Activated naive CD8-positive, alpha-beta T cell (primary cell): ENCODE measurements around the gene MTHFD1.
"Not testable (repeated sequence)": the region's sequence is repeated elsewhere in the genome, so short reads cannot be mapped to it uniquely, and the experiment has no call there.

Experiments
- H3K27ac Mint-ChIP-seq: one replicate; pipeline ENCODE4 v1.8.0; 2021; ENCODE audit warnings: mixed read lengths
- H3K27me3 Mint-ChIP-seq: one replicate; pipeline ENCODE4 v1.8.0; 2021; ENCODE audit warnings: mixed read lengths
- H3K36me3 Mint-ChIP-seq: one replicate; pipeline ENCODE4 v1.8.0; 2021; ENCODE audit warnings: mixed read lengths
- H3K4me1 Mint-ChIP-seq: one replicate; pipeline ENCODE4 v1.8.0; 2021; ENCODE audit warnings: low read depth, mixed read lengths
- H3K4me3 Mint-ChIP-seq: one replicate; pipeline ENCODE4 v1.8.0; 2021; ENCODE audit warnings: mild to moderate bottlenecking, mixed read lengths
- H3K9me3 Mint-ChIP-seq: one replicate; pipeline ENCODE4 v1.8.0; 2021; ENCODE audit warnings: low read depth, mixed read lengths

MTHFD1 gene

DNA sequence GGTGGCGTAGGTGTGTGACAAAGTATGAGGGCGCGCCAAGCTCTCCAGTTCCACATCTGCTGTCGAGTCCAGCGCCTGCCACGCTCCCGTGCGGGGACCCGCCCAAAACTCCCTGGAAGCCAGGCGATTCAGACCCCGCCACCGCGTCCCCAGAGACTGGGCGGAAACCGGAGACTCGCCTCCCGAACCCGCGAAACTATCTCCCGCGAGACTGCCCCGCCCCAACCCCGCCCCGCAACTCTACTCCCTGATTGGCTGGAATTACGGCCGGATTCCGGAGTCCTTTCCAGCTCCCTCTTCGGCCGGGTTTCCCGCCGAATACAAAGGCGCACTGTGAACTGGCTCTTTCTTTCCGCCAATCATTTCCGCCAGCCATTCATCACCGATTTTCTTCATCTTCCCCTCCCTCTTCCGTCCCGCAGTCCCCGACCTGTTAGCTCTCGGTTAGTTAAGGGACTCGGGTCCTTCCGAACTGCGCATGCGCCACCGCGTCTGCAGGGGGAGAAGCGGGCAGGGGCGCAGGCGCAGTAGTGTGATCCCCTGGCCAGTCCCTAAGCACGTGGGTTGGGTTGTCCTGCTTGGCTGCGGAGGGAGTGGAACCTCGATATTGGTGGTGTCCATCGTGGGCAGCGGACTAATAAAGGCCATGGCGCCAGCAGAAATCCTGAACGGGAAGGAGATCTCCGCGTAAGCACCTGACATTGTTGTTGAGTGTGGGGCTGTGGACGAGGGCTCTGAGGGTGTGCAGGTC, at the start of gene MTHFD1:
TSS of gene MTHFD1 (plus strand) at position 572 of the 751 bp plus-strand sequence. CDS start at position 647, 75 bp downstream.
- Mint-ChIP-seq H3K27ac (peak within 1 kb of the TSS; percentile 98), H3K4me1 (peaks cover 30% of the 10 kb centered on the region), H3K27me3 (no peaks in the 10 kb centered on the region), H3K4me3 (peak within 1 kb of the TSS; percentile 95), H3K36me3 (peaks cover 12% of the 10 kb centered on the region), H3K9me3 (no peaks in the 10 kb centered on the region)

DNA sequence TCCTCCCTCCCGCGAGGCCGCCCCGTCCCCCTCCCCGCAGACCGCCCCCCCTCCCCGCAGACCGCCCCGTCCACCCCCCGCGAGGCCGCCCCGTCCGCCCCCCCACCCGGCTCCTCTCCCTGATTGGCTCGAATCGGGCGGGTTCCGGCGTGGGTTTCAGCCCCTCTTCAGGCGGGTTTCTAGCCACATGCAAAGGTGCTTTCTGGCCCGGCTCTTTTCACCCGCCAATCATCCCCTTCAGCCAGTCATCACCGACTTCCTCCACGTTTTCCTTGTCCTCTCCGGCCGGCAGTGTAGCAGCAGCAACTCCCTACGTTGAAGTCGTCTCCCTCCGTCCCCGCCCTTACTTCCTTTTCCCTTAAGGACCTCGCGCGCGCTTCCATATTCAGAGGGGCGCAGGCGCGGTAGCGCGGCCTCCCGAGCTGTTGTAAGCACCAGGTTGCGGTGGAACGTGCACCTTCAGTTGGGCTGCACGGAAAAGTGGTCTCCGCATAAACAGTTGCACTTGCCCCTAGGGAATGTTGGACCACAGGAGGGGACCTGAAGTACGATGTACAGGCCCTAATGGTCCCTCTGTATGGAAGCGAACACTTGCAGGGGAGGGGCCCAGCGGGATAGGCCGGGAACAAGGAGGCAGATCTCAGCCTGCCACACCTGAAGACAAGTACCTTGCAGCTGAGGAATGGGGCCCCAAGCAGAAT, 49.4 kb upstream of the MTHFD1 start:
- Mint-ChIP-seq H3K4me1 (peaks cover 18% of the 10 kb centered on the region), H3K27me3 (no peaks in the 10 kb centered on the region), H3K9me3 (peaks cover 8% of the 10 kb centered on the region), H3K4me3 (peak overlapping the region; percentile 94), H3K27ac (peak overlapping the region; percentile 90), H3K36me3 (peaks cover 4% of the 10 kb centered on the region)

DNA sequence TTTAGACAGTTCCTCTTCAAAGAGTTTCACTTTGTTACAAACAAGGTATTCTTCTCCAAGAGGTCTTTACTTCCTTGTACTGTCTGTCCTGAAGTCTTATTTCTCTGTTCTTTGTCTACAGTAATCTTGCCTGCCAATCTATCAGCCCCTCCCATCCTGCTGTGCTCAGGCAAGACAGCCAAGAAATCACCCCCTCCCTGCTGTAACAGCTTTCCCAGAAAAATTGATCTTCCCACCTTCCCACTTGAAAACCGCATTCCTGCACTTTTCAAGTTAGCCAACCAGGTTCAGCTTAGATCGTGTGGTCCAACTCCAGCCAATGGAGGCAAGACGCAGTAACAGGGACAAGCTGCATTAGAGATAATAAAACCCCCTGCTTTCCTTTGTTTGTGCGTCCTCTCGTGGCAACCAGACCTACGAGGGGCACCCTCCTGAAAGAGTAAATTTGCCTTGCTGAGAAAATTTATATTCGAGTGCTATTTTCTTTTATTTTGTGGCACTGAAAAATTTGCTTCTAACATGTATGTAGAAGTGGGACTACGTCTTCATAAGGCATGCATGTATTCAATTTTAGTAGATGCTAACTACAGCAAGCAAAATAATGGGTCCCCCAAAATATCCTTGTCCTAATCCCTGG, 47.5 kb upstream of the MTHFD1 start:
- Mint-ChIP-seq H3K27ac (peak overlapping the region; percentile 47), H3K27me3 (no peaks in the 10 kb centered on the region), H3K4me3 (peak overlapping the region; percentile 22), H3K9me3 (peaks cover 8% of the 10 kb centered on the region), H3K36me3 (peaks cover 4% of the 10 kb centered on the region), H3K4me1 (peaks cover 18% of the 10 kb centered on the region)

DNA sequence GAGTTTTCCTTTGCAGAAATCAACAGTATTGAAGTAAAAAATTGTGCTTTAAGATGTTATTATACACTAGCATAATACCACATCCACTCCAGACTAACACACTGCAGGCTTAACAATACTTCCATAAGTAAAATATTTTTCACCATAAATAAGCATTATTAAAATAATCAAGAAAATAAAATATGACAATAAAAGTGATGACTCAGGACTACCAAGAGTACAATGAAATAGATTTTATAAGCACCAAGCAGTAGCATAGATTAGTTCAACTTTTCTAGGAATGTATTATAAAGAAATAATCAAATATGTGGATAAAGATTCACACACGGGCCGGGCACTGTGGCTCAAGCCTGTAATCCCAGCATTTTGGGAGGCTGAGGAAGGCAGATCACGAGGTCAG, 40.4 kb upstream of the MTHFD1 start:
- H3K27me3 Mint-ChIP-seq: no peaks in the 10 kb centered on the region

DNA sequence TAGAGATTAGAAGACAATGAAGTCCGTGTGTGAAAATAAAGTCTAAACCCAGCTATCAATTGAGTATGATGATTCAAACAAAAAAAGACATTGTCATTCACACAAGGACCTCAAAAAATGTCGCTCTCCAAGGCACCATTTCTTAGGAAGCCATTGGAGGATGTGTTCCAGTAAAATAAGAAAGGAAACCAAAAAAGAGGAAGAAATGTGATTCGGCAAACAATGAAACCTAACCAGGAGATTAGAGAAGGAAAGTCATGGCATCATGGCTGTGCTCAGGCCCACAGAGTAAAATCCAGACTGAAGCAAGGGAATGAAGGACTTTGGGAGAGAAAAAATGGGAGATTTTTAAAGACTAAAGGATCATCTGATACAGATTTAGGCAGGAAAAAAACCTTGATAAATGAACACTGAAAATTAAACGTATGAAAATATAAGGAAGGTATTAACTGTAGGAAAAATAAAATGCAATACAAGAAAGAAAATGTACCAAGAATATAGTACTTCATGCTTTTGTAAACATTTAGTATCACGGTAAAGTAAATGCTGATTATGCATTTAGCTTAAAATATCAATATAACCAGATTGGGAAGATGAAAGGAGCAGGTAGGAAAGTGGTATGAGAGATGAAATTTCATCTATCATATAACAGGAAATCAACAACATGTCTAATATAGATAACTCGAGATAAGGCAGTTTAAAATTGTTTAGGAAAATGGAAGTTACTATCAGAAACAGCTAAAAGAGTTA, 38.2 kb upstream of the MTHFD1 start:
- H3K4me3 Mint-ChIP-seq: no peak overlapping the region
- no peak overlapping the region for H3K27ac Mint-ChIP-seq
- no peaks in the 10 kb centered on the region for H3K4me1 Mint-ChIP-seq
- no peaks in the 10 kb centered on the region for H3K27me3 Mint-ChIP-seq
- no peaks in the 10 kb centered on the region for H3K36me3 Mint-ChIP-seq
- H3K9me3 Mint-ChIP-seq: no peaks in the 10 kb centered on the region

More for the DNA sequence above, 40.4 kb upstream of the MTHFD1 start:
- no peaks in the 10 kb centered on the region for H3K36me3 Mint-ChIP-seq
- no peak overlapping the region for H3K27ac Mint-ChIP-seq
- no peaks in the 10 kb centered on the region for H3K9me3 Mint-ChIP-seq
- no peak overlapping the region for H3K4me3 Mint-ChIP-seq
- H3K4me1 Mint-ChIP-seq: no peaks in the 10 kb centered on the region

DNA sequence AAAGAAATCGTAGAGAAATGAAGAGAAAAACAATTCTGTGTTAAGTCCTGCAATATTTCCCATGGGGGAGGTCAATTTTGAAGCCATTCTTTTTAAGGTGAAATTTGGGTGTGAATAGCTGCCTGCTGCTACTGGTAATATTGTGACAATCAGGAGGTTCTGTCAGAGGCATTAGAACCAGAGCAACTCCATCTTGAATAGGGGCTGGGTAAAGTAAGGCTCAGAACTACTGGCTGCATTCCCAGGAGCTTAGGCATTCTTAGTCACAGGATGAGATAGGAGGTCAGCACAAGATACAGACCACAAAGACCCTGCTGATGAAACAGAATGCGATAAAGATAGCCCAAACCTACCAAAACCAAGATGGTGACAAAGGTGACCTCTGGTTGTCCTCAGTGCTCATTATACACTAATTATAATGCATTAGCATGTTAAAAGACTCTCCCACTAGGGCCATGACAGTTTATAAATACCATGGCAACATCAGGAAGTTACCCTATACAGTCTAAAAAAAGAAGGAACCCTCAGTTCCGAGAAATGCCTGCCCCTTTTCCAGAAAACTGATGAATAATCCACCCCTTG, 24.8 kb upstream of the MTHFD1 start:
- H3K36me3 Mint-ChIP-seq: peaks cover 2% of the 10 kb centered on the region
- no peaks in the 10 kb centered on the region for H3K27me3 Mint-ChIP-seq

DNA sequence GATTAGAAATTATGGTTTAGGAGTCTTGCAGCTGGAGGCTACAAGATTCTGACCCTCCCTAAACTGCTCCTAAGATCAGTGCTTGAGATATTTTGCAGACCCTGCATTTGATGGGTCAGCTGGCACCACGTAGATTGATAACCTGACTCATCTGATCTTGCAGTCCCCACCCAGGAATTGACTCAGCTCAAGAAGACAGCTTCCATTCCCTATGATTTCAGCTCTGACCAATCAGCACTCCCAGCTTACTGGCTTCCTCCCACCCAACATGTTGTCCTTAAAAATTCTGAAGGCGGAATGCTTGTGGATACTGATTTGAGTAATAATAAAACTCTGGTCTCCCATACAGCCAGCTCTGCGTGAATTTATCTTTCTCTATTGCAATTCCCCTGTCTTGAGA, 23.2 kb upstream of the MTHFD1 start:
- Mint-ChIP-seq H3K4me3 (no peak overlapping the region), H3K4me1 (no peaks in the 10 kb centered on the region), H3K27me3 (no peaks in the 10 kb centered on the region), H3K27ac (no peak overlapping the region), H3K36me3 (peaks cover 2% of the 10 kb centered on the region), H3K9me3 (no peaks in the 10 kb centered on the region)

More for the DNA sequence above, 24.8 kb upstream of the MTHFD1 start:
- Mint-ChIP-seq H3K27ac (no peak overlapping the region), H3K4me3 (no peak overlapping the region), H3K9me3 (no peaks in the 10 kb centered on the region), H3K4me1 (no peaks in the 10 kb centered on the region)

DNA sequence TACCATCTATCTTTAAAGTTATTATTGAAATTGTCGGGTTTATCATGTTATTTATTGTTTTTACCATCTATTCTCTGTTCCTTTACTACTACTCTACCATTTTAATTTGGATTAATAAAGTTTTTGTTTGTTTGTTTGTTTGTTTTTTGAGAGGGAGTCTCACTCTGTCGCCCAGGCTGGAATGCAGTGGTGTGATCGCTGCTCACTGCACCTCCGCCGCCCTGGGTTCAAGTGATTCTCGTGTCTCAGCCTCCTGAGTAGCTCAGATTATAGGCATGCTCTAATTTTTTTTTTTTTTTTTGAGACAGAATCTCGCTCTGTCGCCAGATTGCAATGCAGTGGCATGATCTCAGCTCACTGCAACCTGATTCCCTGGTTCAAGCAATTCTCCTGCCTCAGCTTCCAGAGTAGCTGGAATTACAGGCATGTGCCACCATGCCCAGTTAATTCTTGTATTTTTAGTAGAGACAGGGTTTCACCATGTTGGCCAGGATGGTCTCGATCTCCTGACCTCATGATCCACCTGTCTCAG, 22.7 kb upstream of the MTHFD1 start:
- not testable (repeated sequence) for H3K4me3 Mint-ChIP-seq, H3K4me1 Mint-ChIP-seq, H3K27me3 Mint-ChIP-seq, H3K27ac Mint-ChIP-seq, H3K36me3 Mint-ChIP-seq, H3K9me3 Mint-ChIP-seq

DNA sequence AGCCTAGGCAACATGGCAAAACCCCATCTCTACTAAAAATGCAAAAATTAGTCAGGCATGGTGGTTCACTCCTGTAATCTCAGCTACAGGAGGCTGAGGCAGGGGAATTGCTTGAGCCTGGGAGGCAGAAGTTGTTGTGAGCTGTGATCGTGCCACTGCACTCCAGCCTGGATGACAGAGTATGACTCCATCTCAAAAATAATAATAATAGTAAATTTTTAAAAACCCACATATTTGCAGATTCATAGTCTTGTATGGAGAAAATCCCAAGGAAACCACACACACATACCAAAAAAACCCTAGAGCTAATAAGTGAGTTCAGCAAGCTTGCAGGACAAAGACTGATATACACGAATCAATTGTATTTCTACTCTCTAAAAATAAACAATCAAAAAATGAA, 19.0 kb upstream of the MTHFD1 start:
- no peaks in the 10 kb centered on the region for H3K9me3 Mint-ChIP-seq
- no peak overlapping the region for H3K27ac Mint-ChIP-seq
- no peaks in the 10 kb centered on the region for H3K36me3 Mint-ChIP-seq
- H3K27me3 Mint-ChIP-seq: no peaks in the 10 kb centered on the region
- H3K4me3 Mint-ChIP-seq: no peak overlapping the region
- no peaks in the 10 kb centered on the region for H3K4me1 Mint-ChIP-seq

DNA sequence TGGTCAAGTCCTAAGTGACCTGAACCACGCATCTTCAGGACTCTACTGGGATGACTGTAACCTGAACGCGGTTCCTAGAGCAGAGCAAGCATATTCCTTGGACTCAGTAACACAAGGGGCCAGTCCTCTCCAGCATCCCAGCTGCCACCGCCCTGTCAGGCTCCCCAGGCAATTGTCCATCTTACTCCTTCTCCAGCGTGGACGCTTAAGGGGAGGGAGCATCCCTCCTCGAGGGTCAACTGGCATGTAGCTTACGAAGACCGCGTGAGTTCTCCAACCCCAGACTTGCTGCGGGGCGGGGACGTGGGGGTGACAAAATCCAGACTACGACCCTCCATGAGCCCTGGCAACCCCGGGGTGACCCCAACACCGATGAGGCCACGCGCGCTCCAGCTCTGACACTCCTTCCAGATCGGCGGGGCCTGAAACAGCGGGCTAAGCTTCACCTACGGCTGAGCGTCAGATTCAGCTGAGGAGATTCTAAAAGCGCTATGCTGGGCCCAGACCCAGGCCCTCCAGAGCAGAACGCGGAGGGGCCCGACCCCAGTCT, 846 bp upstream of the MTHFD1 start:
- Mint-ChIP-seq H3K4me1 (peaks cover 27% of the 10 kb centered on the region), H3K27ac (peak overlapping the region; percentile 98)

DNA sequence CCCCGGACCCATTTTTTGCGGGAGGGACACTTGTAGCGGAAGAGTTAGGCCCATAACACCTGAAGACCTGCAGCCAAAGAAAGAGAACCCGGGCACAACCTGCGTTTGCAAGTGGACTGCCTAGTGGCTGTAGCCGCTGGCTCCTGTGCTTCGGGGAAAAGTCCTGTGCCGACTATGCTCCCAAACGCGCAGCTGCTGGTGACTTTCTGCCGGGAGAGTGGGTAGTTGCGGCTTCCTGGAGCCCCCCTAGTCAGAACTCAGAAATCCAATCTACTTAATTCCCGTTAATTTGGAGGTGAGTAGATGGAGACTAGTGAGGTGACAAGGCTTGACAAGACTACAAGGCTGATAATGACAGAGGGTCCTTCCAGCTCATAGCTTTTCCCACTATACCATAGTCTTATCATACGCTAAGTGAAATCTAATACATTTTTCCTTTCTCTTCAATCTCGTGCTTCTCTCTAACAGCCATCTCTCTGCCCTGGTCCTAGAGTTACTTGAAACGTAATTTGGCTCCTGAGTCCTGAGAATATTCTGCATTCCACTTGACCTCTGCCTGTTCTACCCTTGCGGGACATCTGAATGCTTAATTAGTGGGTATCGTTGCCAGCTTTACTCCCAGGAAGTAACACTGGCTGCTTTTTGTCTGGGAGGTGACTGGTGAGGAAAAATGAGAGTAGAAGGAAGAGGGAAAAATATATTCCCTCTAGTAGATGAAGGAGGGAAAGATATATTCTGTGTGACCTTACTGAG, 556 bp downstream of the MTHFD1 start:
- Mint-ChIP-seq H3K36me3 (peaks cover 12% of the 10 kb centered on the region), H3K27ac (peak overlapping the region; percentile 98), H3K4me3 (peak overlapping the region; percentile 95), H3K27me3 (no peaks in the 10 kb centered on the region), H3K9me3 (no peaks in the 10 kb centered on the region), H3K4me1 (peaks cover 35% of the 10 kb centered on the region)

More for the DNA sequence above, 846 bp upstream of the MTHFD1 start:
- Mint-ChIP-seq H3K27me3 (no peaks in the 10 kb centered on the region), H3K36me3 (peaks cover 12% of the 10 kb centered on the region), H3K9me3 (no peaks in the 10 kb centered on the region), H3K4me3 (peak overlapping the region; percentile 95)

DNA sequence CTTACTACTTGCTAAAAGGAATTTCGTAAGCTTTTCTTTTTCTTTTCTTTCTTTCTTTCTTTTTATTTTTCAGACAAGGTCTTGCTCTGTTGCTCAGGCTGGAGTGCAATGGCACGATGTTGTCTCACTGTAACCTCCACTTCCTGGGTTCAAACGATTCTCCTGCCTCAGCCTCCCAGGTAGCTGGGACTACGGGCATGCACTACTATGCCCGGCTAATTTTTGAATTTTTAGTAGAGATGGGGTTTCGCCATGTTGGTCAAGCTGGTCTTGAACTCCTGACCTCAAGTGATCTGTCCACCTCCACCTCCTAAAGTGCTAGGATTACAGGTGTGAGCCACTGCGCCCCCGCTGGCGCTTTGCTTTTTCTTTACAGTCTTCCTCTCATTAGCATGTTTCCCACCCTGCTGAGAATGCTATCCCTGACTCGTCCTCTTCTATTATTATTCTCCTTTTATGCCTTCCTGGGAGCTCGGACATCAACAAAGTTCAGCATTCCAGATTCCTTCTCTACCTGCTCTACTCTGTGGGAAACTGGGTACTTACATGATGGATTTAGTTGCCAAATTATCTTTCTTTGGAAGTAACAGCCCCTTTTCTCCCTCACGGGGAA, 3.1 kb downstream of the MTHFD1 start:
- Mint-ChIP-seq H3K4me3 (peak overlapping the region; percentile 57), H3K4me1 (peaks cover 43% of the 10 kb centered on the region), H3K27me3 (no peaks in the 10 kb centered on the region), H3K36me3 (peaks cover 12% of the 10 kb centered on the region), H3K9me3 (no peaks in the 10 kb centered on the region), H3K27ac (no peak overlapping the region)

DNA sequence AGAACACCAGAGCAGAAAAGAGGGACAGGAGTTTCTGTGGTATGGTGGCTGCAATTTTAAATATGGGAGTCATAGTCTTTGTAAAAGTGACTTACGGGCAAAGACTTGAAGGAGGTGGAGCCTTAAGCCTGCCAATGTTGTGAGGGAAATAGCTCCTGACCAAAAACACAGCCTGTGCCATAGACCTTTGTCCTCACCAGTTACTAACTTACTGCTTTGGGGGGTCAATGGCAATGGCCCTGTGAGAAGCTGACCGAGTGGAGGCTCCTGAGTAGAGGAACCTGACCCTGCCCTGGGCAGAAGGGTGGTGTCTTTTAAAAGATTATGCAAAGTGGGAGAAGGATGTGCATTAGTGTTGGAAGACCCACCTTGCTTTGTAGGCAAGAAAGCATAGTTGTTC, 3.8 kb downstream of the MTHFD1 start:
- no peaks in the 10 kb centered on the region for H3K9me3 Mint-ChIP-seq
- H3K4me1 Mint-ChIP-seq: peaks cover 41% of the 10 kb centered on the region
- H3K27me3 Mint-ChIP-seq: no peaks in the 10 kb centered on the region
- H3K27ac Mint-ChIP-seq: no peak overlapping the region
- no peak overlapping the region for H3K4me3 Mint-ChIP-seq
- peaks cover 12% of the 10 kb centered on the region for H3K36me3 Mint-ChIP-seq
